ENCODE measurements around the gene ATP6AP2. TPM values are rescaled to one million over a fixed set of nuclear protein-coding genes. Genes with fewer than 3 reads are reported as not detected.

ATP6AP2 gene
- total and polyA plus RNA-seq, 2 of the 8 experiments (the other 6 are each of a cell fraction or from before 2014, with no cell fraction given), result 66.0 to 86.2 TPM

GRCh38 chrX:40578039-40578695 lies 2.6 kb upstream of the ATP6AP2 start:
- H3K79me1 ChIP-seq (ENCODE audit: low read depth, low read length), result no peaks in the 10 kb centered on the region
- peaks cover 0 to 18% of the 10 kb centered on the region in 2 experiments; a peak in 2 of 4 replicates for H3K79me2 ChIP-seq (ENCODE audit: control insufficient read depth in 1 of 2, insufficient read depth in 2 of 2, low read length in 2 of 2)
- DNase-seq (ENCODE audit: low read depth in 1 of 2, low spot score in 2 of 2), result no peak
- H3K18ac ChIP-seq (ENCODE audit: extremely low read depth, low read length), result no peak overlapping the region
- no peak overlapping the region for H3K4me2 ChIP-seq (ENCODE audit: insufficient read depth in 1 of 2, low read depth in 2 of 2, low read length in 2 of 2)
- no peak overlapping the region for H2AK5ac ChIP-seq (ENCODE audit: low read depth, low read length)
- 88% methylated on average over 7 of the region's 7 CpGs; no CpG with 5 or more reads in 1 of the 2 experiments for WGBS, 2 experiments (ENCODE audit: extremely low coverage in 1 of 2, insufficient coverage in 1 of 2, insufficient read length in 1 of 2, insufficient replicate concordance in 2 of 2, low coverage in 1 of 2, low lambda C conversion rate in 2 of 2, missing lambda C conversion rate in 1 of 2)
- POLR2A ChIA-PET (ENCODE audit: partially characterized antibody), result no interaction called here
- H3K23me2 ChIP-seq (ENCODE audit: low read depth, low read length), result no peaks in the 10 kb centered on the region
- no peak overlapping the region for H2BK20ac ChIP-seq (ENCODE audit: low read length)
- no peaks in the 10 kb centered on the region for H3K4me1 ChIP-seq (replicated peaks in 1 of 4; ENCODE audit: control insufficient read depth in 3 of 4, insufficient read depth in 4 of 4, low read length in 3 of 4)
- CTCF ChIA-PET (ENCODE audit: partially characterized antibody), result no interaction called here
- no peak overlapping the region for H2BK12ac ChIP-seq (ENCODE audit: low read depth, low read length)
- no peak overlapping the region for H3K27ac ChIP-seq (ENCODE audit: low read depth, low read length)
- no peak overlapping the region for H2AFZ ChIP-seq (ENCODE audit: low read length)
- no peak overlapping the region for H3K9ac ChIP-seq (replicated peaks in 1 of 4; ENCODE audit: extremely low read depth in 1 of 4, low read depth in 3 of 4, low read length in 3 of 4)
- H3K14ac ChIP-seq (ENCODE audit: insufficient read length), result no peak overlapping the region
- TF ChIP-seq TEAD4 (IDR thresholded peaks at IDR 0.05; ENCODE audit: low read depth, low read length) (no peak), TAF7 (optimal IDR thresholded peaks at IDR 0.05; ENCODE audit: borderline replicate concordance, low read depth, low read length) (no peak)
- H3K4me3 ChIP-seq (ENCODE audit: extremely low read depth in 1 of 4, insufficient read depth in 2 of 4, low read depth in 3 of 4, low read length in 4 of 4), result no peak overlapping the region
- no peaks in the 10 kb centered on the region for H3K9me3 ChIP-seq (ENCODE audit: insufficient read depth in 2 of 2, low read depth in 1 of 2, low read length in 1 of 2)
- no peaks in the 10 kb centered on the region for H3K27me3 ChIP-seq (replicated peaks in 1 of 4; ENCODE audit: control insufficient read depth in 3 of 4, extremely low read depth in 1 of 4, insufficient read depth in 3 of 4, low read length in 3 of 4)
- no peak overlapping the region for H3K23ac ChIP-seq (ENCODE audit: insufficient read length)
- H3K4ac ChIP-seq (replicated peaks; ENCODE audit: insufficient read length, low read depth, low read length), result no peak overlapping the region
- H3K56ac ChIP-seq (replicated peaks; ENCODE audit: insufficient read length, low read depth, low read length), result no peak overlapping the region
- peaks cover 0 to 3% of the 10 kb centered on the region in 2 experiments for H4K20me1 ChIP-seq (replicated peaks in 1 of 2; ENCODE audit: control insufficient read depth in 1 of 2, insufficient read depth in 2 of 2, low read length in 2 of 2)
- H4K5ac ChIP-seq (ENCODE audit: insufficient read length, low read depth, low read length), result no peak overlapping the region
- H2BK120ac ChIP-seq (replicated peaks; ENCODE audit: low read depth, low read length), result no peak overlapping the region
- H2BK15ac ChIP-seq (ENCODE audit: low read length), result no peak overlapping the region
- H4K91ac ChIP-seq (replicated peaks; ENCODE audit: insufficient read length, low read length), result no peak overlapping the region
- H4K8ac ChIP-seq (ENCODE audit: extremely low read depth, insufficient read depth, low read length), result no peak overlapping the region
- no peaks in the 10 kb centered on the region for H3K36me3 ChIP-seq (ENCODE audit: control insufficient read depth in 2 of 4, insufficient read depth in 4 of 4, low read length in 3 of 4)
- H2BK5ac ChIP-seq (ENCODE audit: low read depth, low read length), result no peak overlapping the region
- no peak for FAIRE-seq
